Activated CD8-positive, alpha-beta memory T cell treated with anti-CD3 and anti-CD28 coated beads, Interleukin-2, amount 50 U/mL, for 4 hours (primary cell): ENCODE results near the gene GNAT2.

Source experiments
- DNase-seq: peaks from one replicate; pipeline ENCODE4 v3.0.0-alpha.2; 2020

The GNAT2 gene

DNA sequence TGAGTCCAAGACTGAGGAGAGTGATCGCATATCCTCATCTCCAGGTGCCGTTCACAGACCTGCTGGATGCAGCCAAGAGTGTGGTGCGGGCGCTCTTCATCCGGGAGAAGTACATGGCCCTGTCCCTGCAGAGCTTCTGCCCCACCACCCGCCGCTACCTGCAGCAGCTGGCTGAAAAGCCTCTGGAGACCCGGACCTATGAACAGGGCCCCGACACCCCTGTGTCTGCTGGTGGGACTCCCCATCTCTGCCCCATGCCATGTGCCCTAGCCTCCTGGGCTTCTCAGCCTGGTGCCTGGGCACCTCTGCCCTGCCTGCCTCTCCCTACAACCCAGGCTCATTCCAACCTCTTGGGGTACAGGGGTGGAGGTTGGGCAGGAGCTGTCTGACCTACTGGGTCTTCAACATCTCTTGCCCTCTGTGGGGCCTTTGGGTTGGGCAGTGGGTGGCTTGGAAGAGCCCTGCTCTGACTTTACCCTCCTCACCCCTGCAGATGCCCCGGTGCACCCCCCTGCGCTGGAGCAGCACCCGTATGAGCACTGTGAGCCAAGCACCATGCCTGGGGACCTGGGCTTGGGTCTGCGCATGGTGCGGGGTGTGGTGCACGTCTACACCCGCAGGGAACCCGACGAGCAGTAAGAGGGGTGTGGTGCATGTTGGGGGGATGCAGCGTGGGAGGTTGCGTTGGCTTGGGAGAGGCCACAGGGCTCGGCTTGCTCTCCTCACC is 7.4 kb upstream of the GNAT2 start:
- DNase-seq, result no peak

DNA sequence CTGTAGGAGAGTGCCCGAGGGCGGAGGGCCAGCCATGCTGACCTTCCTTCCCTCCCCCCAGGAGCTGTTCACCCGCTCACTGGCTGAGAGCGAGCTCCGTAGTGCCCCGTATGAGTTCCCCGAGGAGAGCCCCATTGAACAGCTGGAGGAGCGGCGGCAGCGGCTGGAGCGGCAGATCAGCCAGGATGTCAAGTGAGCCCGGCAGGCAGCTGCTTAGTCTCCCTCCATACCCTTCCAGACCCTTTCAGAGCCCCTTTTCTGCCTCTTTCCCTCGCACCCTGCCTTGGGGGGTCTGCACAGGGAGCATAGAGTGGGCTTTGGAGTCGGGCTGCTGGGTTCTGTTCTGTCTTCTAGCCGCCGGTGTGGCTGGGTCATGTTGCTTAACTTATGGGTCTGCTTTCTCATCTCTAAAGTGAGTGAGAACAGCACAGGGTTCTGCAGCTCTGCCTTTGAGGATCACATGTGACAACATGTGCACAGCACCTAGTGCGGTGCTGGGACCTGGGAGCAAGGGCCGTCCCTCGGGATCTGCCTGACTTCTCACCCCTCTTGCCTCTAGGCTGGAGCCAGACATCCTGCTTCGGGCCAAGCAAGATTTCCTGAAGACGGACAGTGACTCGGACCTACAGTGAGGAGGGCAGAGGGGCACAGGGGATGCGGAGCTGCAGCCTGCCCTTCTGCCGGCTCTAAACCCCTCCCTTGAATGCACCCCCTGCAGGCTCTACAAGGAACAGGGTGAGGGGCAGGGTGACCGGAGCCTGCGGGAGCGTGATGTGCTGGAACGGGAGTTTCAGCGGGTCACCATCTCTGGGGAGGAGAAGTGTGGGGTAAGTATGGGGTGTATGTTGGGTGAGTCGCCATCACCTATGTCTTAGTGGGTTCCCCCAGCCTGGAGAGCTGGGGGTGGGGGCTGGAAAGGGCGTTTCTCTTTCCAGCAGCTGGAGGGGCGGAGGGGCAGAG is 6.5 kb upstream of the GNAT2 start:
- no peak for DNase-seq

DNA sequence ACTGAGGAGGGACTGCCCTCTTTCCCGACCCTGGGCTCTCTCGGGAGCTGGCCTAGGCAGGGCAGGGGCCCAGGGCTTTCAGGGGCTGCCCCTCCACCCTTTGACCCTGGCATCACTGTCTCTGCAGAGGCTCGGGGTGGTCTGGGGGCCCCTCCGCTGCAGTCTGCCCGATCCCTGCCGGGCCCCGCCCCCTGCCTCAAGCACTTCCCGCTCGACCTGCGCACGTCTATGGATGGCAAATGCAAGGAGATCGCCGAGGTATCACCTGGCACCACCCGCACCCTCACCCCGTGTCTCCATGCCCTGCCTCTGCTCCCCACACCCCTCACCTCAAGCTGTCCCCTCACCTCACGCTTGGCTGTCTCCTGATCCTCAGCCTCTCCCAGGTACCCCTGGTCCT is 5.8 kb upstream of the GNAT2 start:
- DNase-seq, result no peak

DNA sequence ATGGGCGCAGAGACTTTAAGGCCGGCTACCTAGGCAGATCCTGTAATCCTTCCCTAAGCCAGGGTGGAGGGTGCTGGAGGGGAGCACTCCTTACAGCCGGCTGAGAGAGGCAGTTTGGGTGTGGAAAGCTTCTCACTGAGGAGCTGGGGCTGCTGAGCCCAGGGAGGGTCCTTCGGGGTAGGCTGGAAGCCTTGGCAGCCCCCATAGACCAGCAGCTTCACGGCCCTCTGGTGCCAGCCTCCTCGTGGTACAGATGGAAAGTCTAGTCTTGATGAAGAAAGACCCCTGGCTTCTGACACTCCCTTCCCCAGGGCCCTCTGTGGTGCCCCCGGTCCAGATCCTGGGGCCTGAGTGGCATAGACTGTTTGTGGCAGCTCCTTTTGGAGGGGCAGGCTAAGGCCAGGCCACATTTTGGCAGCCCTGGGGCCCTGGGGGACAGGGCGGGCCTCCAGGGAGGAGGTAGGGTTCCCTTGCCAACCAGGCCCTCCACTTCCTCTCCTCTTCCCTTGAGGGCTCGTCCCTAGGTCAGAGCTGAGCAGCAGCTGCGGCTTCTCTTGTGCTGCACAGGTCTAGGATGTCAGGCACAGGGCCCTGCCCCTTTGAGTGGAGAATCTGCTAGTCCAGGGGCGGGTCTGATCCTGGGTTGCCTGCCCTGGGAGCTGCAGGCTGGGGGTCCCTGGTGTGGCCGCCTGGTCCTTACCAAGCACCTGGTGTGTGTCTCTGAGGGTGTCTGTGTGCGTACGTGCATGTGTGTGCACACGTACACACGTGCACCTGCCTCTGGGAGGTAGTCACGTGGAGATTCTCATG is 5.0 kb upstream of the GNAT2 start:
- no peak for DNase-seq

DNA sequence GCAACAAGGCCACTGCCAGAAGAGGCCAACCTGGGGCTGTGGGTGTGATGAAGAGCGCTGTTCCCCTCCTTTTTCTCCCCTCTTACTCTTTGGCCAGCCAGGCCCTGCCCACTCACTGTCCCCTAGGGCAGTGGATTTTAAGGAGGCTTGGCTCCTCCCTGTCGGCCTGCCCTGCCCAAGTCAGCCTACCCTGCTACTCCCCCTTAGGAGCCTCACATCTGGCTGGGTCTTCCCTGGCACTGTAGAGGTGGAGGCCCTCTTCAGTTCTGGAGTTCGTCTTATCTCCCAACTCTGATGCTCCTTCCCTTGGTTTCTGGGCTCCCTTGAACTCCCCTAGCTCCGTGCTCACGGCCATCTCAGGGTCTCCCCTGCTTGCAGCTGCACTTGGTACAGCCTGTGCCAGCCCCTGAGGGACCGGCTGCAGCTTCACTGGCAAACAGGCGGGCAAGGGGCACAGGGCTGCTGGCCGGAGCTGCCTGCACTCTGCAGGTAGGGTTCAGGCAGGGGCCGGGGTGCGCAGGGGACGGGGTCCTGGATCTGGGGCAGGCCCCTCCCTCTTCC is 4.3 kb upstream of the GNAT2 start:
- no peak for DNase-seq

DNA sequence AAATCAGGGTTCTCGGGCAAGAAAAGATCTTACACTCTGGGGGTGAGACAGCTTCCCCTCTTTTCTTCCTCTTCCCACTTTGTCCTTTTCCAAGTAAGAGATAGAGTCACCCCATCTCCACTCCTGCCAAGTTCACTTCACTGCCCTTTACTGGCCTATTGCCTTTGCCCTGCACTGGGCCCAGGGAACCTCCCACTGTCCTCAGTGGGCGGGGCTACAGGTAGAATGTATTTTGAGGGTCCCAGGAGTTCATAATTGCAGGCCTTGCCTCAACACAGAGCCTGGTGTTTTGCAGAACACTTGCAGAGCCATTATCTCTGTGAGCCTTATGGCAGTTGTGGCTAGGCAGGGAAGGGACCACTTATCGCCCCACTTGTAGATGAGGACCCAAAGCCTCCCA is 3.5 kb upstream of the GNAT2 start:
- DNase-seq, result no peak

DNA sequence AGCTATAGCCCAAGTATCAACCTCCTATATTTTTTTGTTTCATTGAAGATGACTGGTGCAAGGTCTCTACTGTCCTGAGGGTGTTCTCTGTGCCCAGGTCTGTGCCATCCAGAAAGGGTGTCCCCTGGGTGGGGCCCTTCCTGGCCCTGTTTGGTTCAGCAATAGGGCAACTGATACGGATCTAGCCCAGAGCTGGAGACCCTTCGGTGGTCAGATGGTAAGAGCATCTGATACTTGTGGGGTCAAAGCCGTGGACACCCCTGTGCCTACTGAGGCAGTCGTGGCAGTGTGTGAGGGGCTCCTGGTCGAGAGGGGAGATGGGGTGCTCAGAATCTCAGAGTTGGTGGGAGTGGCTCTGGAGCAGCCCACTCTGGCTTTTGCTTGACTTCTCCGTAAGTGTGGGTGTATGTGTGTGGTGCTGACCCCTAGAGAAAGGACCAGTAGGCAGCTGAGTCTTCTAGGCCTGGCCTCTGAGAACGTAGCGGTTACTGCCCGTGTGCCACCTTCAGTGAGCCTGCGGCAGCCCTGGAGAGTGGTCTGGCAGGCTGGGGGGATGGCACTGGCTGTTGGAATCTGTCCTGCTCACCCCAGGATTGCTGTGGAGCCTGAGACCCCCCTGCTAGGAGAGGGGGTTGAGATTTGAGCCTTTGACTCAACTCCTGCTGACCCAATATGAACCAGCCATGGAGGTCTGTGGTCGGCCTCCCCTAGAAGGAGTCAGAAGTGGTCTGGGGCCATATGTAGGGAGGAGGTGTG is 2.9 kb upstream of the GNAT2 start:
- no peak for DNase-seq

DNA sequence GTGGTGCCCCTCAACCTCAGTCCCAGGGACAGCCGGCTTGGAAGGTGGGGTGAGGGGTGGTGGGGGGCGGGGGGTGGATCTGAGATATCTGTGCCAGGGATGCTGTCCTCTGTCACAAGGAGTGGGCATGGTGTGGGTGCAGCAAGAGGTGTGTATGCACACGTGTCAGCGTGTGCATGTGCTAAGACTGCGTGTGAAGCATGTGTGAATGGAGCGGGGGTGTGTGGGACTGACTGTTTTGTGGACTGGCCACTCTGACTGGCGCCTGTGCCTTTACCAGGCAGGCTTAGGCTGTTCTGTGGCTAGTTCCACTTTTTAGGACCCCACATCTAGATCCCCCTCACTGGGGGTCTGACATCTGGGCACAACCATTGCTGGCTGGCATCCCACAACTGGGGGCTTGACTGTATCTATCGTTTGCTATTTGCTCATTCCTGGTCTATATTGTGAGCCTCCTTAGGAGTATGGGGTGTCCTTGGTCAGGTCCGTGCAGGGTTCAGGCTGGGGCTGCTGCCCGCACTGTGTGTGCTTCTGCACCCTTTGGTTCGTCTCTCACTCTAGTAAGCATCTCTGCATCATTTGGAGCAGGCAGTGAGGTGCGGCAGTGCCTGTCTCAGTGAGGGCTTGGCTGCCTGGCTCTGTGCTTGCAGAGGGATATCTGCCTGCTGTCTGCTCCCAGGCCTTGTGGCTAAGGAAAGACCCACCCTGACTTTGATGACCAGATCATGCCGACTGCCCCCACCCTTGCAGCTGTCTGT is 2.1 kb upstream of the GNAT2 start:
- no peak for DNase-seq

DNA sequence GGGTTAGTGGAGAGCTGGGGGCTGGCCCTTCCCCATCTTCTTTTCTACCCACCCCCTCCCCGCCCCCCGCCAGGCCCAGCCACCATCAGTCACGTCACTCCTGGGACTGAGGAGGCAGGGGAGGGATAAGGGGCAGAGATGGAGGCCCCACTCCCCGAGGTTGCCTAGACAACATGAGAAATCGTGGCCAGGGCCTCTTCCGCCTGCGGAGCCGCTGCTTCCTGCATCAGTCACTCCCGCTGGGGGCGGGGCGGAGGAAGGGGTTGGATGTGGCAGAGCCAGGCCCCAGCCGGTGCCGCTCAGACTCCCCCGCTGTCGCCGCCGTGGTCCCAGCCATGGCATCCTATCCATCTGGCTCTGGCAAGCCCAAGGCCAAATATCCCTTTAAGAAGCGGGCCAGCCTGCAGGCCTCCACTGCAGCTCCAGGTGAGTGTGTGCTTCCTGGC is 1.4 kb upstream of the GNAT2 start:
- peak; percentile 98 for DNase-seq

DNA sequence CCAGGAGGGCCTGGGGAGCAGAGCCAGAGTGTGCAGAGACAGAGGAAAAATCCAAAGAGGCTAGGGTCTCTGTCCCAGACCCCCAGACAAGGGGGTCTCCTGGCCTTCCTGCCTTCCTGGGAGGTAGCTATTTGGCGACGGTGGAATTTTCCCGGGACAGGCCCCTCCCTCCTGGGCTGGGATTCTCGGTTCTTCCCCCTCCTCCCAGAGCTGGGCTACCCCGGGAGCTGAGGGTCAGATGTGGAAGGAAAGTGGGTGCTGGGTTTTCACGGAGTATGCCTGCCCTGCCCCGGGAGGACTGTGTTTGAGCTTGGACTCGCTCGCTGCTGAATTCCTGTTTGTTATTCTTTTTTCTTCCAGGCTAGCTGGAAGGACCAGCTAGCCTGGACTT is 980 bp upstream of the GNAT2 start:
- no peak for DNase-seq

DNA sequence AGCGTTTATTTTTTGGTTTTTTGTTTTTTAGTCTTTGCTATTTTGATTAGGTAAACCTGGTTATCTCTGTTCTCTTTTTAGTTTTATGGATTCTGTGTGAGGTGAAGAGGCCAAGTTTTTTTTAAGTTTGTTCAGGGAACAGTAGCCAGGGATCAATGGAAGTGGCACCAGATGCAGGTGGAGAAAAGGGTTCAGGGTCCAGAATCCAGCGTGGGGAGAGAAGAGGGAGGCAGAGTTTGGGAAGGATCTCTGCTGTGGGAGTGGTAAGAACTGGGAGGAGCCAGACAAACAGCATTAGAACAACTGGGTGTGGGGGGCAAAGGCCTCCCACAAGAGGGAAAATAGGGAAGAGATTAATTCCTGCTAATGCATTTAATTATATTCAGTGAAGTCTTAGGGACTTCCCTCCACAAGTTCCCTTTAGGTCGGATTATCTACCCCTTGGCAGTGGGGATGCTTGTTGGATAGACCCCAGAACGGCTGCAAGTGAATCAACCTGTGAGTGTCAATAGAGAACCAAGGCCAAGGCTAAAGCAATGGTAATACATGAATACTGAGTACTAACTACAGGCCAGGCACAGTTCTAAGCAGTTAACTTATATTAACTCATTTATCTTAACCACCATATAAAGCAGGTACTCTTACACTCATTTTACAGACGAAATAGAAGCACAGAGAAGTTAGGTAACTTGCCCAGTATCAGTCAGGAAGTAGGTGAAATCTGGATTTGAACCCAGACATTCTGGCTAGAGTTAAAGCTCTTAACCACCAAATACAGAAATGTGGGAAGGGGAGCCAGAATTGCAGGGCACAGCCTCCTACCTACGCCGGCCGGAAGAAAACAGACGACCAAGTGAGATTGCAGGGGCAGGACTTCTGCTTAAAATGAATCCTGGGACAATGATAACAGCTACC is 498 bp downstream of the GNAT2 start:
- no peak for DNase-seq

DNA sequence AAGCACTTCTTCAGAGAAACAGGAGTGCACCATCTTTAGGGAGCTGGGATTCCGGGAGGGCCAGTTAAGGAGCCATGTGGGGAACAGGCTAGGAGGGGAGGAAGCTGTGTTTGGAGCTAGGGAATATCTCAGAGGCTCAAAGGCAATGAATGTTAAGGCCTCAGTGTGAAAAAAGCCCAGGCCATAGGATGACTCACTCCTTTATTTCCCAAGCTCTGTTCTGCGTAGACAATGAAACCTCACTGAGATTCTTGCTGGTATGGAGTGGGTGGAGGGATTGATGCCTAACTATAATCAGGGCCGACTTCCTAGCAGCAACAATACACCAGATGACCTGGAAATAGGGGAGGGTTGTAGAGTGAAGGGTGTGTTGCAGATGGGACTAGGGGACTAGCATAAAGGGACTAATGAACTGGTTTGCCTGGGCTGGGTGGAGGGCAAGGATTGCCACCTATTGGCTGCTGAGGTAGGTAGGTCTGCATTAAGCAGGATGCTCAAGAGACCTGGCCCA is 2.1 kb downstream of the GNAT2 start:
- DNase-seq, result no peak

DNA sequence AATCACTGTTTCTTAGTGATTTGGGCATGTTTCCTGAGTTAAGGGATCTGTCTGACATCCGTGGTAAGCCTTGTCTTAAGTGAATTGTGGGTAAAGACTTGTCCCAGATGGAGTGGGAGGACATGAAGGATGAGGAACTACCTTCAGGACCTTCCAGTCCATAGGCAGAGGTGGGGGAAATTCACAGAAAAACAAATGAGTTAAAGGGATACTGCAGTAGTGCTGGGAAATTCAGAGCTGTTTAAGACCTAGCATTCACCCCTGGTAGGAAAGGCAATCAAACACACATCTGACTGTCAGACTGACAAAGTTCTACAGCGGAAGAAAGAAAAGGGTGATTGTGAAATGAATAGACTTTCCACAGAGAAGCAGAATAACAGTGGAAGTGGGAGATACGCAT is 3.0 kb downstream of the GNAT2 start:
- no peak for DNase-seq

DNA sequence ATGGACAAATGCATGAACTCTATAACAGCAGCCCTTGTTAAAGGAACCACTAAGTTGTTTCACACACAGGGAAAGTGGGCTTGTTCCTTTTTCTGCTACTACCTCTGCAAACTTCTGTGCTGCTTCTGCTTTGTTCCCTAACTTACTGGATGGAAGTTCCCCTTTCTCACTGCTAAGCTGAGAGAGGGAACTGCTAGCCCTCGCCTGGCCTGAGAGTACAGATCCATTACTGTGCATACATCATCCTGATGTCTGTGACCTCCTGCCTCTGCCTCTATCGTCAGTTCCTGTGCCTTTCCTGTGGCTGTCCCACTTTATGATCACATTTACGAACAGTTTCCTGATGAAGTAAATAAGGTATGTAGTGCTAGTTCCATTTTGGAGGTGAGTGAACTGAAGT is 3.5 kb downstream of the GNAT2 start:
- DNase-seq, result no peak

DNA sequence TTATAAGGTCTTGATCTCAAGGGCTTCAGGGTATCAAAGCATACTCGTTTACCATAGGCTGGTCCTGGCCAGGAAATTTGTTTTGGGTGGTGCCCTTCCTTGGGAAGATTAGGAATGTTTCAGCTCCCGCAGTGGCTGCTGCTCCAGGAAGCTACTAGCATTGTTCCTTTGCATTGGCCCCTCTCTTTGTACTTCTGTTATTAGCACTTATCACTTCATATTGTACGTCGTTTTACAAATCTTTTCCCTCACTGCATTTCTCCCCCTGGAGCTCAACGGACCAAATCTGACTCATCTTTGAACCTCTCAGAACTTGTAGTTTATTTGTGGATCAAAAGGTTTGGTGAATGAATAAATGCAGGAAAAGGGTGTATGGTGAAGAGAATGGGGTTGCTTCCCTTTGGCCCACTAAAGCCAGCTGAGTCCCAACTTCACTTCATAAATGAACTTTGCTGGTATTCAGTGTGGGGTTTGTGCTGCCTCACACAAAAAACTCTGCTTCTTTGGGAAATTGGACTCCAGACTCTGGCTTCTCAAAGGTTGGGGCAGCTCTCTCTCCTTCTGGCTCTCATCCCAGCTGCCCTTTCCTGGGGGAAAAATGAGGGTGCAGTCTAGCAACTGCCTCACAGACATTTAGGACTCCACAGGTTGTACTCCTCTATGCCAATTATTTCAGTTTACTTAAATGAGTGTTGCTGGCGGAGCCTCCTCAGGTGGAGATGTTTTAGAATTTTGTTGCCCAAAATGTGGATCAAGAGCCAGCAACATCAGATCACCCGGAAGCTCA is 5.9 kb downstream of the GNAT2 start:
- no peak for DNase-seq

DNA sequence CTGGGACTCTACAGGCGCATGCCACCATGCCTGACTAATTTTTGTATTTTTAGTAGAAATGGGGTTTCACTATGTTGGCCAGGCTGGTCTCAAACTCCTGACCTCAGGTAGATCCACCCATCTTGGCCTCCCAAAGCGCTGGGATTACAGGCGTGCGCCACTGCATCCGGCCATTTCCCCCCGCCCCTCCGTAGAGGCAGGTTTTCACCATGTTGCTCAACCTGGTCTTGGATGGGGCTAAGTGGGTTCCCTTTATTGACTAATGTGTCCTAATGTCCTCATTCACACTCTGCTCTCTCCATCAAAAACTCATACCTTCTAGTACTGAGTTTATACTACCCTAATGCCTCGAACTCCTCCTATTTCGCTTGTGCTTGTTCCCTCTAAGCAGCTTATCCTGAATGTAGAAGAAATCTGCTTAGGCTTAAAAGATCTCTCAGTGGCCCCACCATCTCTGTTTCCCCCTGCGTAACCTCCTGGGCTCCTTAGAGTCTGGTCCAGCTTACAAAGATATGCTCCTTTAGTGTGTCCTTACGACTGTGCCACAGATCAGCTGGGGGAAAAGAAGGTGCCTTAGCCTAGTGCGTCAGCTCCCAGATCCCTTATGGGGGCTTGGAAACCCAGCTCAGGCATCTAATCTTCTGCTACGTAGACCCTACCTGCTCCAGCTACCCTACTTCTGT is 8.0 kb downstream of the GNAT2 start:
- no peak for DNase-seq

DNA sequence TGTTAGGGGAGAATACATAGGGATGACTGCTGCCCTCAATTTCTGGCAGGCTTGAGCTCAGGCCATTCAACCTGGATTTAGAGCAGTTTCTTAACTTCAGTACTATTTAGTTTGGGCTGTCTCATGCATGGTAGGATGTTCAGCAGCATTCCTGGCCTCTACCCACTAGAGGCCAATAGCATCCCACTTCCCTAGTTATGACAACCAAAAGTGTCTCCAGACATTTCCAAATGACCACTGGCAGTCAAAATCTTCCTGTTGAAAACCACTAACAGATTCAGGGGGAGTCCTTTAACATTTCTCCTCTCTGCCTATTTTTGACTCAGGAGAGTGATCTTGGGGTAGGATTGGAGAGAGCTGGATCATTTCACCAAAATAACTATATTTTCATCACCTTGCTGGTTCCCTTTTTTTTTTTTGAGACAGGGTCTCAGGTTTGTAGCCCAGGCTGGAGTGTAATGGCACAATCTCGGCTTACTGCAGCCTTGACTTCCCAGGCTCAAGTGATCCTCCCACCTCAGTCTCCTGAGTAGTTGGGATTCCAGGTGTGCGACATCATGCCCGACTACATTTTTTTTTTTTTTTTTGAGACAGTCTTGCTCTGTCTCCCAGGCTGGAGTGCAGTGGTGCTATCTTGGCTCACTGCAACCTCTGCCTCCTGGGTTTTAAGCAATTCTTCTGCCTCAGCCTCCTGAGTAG is 8.7 kb downstream of the GNAT2 start:
- DNase-seq, result no peak

DNA sequence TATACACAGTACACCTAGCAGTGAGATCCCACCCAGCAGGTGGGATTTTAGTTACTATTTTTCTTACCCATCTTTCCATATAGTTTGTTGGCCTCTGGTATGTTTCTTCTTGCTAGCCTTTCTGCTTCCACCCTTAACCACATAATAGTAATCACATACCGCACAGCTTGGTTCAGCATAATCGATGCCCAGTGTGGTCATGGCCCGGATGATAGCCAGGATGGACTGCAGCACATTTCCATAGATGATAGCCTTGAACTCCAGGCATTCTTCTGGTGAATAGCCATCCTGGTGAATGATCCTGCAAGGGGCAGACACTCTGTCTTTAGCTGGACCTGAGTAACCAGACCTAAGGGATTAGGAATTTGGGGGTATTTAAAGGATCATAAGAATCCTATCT is 9.5 kb downstream of the GNAT2 start:
- DNase-seq, result no peak
